Mucosa of rectum (tissue), 2 donors: Measurements from ENCODE around the gene TNFRSF4.

Experiments used
- H3K27ac ChIP-seq, 2 donors: one replicate each; pipeline ENCODE4 v1.7.0; 2013; ENCODE audit warnings: inconsistent platforms in 2 of 2, low read depth in 2 of 2, low read length in 2 of 2
- H3K27me3 ChIP-seq, 2 donors: one replicate each; pipeline ENCODE4 v1.7.0; 2013; ENCODE audit warnings: low read length in 2 of 2; ENCODE audit not compliant: control insufficient read depth in 2 of 2, insufficient read depth in 2 of 2
- H3K36me3 ChIP-seq, 2 donors: one replicate each; pipeline ENCODE4 v1.7.0; 2013; ENCODE audit warnings: low read length in 2 of 2; ENCODE audit not compliant: control insufficient read depth in 2 of 2, insufficient read depth in 2 of 2
- H3K4me1 ChIP-seq, 2 donors: one replicate each; pipeline ENCODE4 v1.7.0; 2013; ENCODE audit warnings: low read length in 2 of 2, mild to moderate bottlenecking in 1 of 2; ENCODE audit not compliant: control insufficient read depth in 2 of 2, insufficient read depth in 2 of 2
- H3K4me3 ChIP-seq, 2 donors: one replicate each; pipeline ENCODE4 v1.7.0; 2013; ENCODE audit warnings: low read length in 2 of 2
- H3K9ac ChIP-seq, 2 donors: one replicate each; pipeline ENCODE4 v1.7.0; 2013; ENCODE audit warnings: low read length in 2 of 2, low read depth in 1 of 2, mild to moderate bottlenecking in 1 of 2
- H3K9me3 ChIP-seq, 2 donors: one replicate each; pipeline ENCODE4 v1.7.0; 2013; ENCODE audit warnings: low read length in 2 of 2; ENCODE audit not compliant: control insufficient read depth in 2 of 2
- donor health status: healthy.
- donor health status: Normal muscosa, but diverticular disease.

The TNFRSF4 gene

DNA sequence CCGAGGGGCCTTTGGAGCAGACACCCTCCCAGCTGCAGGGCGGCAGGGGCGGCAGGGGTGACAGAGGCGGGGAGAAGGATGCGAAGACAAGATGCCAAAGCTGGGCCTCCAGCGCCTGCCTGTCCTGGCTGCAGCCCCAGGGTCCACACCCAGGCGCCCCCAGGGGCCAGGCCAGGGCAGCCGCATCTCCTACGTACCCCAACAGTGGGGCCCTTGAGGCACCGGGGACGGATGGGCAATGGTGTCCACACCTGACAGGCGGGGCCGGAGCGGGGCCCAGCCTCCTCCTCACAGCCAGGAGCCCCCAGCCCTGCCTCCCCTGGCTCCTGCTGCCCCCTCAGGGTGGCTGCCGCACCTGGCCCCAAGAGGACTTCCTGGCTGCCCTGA lies 25.3 kb upstream of the TNFRSF4 start:
- Histone ChIP-seq H3K4me3 (no peak overlapping the region), H3K27ac (no peak overlapping the region), H3K4me1 (peaks cover 9 to 13% of the 10 kb centered on the region in 2 donors), H3K27me3 (peaks cover 23 to 33% of the 10 kb centered on the region in 2 donors), H3K9me3 (no peaks in the 10 kb centered on the region), H3K36me3 (peaks cover 0 to 1% of the 10 kb centered on the region in 2 donors), H3K9ac (no peak overlapping the region)

DNA sequence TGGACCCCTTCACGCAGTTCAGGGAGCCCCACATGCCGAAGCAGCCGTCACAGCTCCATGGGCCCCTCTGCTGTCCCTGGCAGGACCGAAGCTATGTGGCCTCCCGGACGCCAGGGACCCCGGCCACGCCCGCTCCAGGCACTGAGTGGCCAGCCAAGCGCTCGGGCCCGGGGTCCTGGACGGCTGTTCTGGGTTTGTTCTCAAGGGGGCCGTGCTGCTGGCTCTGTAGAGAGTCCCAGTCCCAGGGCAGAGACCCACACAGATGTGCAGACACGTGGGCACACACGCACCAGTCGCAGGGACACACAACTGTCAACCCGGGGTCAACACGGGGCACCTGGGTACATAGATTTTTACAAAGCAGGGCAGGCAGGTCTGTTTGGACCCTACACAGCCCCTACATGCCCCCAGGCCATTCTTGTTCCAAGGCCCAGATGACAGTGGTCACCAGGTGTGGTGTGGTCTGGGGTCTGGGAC lies 24.8 kb upstream of the TNFRSF4 start:
- Histone ChIP-seq H3K27me3 (peaks cover 23 to 33% of the 10 kb centered on the region in 2 donors), H3K4me1 (peaks cover 9% of the 10 kb centered on the region in 2 donors)

DNA sequence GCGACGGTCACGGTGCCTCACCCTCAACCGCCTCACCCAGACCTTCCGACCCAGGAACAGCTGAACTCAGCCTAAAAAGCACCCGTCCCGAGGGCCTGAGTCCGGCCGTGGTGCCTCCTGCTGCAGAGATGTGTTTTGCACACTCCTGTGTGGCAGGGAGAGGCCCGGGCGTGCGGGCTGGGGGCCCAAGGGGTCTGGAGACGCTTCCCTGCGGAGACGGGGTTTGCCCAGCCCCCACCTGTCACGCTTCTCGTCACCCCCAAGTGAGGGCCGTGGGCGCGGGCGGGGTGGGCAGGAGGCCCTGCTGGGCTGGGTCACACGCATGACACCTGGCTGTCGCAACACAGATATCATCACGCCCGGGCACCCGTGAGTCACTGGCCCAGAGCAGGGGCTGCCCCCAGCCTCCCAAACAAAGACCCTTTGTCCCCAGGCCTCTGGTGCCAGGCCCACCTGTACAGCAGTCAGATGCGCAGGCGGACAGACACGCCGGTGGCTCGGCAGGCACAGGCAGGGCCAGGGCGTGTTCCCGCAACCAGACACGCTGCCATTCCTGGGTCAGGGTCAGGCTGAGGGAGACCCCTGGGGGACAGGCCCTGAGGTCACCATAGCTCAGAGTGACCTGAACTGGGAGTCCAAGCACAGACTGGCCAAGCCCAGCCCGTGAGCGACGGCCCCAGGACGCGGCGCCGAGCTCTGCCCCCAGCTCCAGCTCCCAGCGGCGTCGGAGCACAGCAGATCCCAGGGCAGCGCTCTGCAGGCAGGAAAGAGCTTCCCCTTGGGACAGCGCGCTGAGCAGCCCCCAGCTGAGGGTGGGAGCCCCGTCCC lies 24.1 kb upstream of the TNFRSF4 start:
- peaks cover 0 to 3% of the 10 kb centered on the region in 2 donors for H3K36me3 ChIP-seq
- peak overlapping the region in 1 of 2 donors; percentile 16 for H3K4me3 ChIP-seq
- H3K27ac ChIP-seq, result no peak overlapping the region
- H3K27me3 ChIP-seq, result peaks cover 23 to 33% of the 10 kb centered on the region in 2 donors
- H3K9me3 ChIP-seq, result no peaks in the 10 kb centered on the region
- peaks cover 10% of the 10 kb centered on the region in 2 donors for H3K4me1 ChIP-seq
- peak overlapping the region in 1 of 2 donors; percentile 43 for H3K9ac ChIP-seq

More for the DNA sequence above, 24.8 kb upstream of the TNFRSF4 start:
- Histone ChIP-seq H3K4me3 (no peak overlapping the region), H3K9me3 (no peaks in the 10 kb centered on the region), H3K27ac (no peak overlapping the region), H3K36me3 (peaks cover 0 to 3% of the 10 kb centered on the region in 2 donors), H3K9ac (peak overlapping the region in 1 of 2 donors; percentile 43)

DNA sequence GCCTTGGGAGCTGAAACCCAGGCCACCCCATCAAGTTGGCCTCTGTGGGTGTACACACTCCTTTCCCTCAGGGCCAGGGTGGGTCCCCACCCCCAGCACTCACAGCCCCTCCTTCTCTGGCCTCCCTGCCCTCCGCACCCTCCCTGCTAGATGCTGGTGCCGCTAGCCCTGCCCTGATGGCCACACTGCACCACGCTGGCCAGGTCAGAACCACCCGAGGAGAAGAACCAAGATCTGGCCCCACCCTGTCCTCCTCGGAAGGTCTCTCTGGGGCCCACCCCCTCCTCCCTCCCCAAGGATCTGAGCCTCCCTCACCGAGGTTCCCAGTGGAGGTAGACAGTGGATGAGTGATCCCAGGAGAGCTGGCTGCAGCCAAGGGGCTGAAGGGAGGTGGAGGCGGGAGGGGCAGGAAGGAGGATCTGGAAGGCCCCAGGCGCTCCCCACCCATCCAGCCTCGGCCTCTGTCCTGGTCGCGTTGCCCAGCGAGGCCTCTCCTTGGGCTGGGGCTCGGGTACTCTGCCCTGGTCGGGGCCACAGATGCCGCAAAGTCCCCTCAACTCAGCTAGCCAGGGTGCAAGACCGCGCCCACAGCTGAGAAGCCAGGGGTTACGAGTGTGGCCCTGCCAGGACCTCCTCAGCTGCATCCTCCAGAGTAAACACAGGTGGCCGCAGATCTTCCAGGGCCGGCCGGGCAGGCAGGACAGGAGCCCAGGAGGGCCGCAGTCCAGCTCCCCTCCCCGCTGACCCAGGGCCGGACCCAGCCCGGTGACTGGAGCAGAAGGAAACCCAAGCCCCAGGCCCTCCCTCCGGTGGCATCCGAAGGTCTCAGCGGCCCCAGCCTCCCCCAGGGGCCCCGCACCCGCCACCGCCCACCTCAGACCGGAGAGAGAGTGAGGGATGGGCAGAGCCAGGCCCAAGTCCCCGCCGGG lies 23.3 kb upstream of the TNFRSF4 start:
- Histone ChIP-seq H3K27me3 (peaks cover 23 to 33% of the 10 kb centered on the region in 2 donors), H3K36me3 (peaks cover 0 to 3% of the 10 kb centered on the region in 2 donors), H3K9me3 (no peaks in the 10 kb centered on the region), H3K9ac (no peak overlapping the region), H3K4me3 (no peak overlapping the region), H3K27ac (no peak overlapping the region), H3K4me1 (peaks cover 16 to 17% of the 10 kb centered on the region in 2 donors)

GRCh38 chr1:1236176-1236763 lies 22.3 kb upstream of the TNFRSF4 start:
- Histone ChIP-seq H3K9me3 (no peaks in the 10 kb centered on the region), H3K4me3 (no peak overlapping the region), H3K27ac (no peak overlapping the region), H3K36me3 (peaks cover 0 to 3% of the 10 kb centered on the region in 2 donors), H3K4me1 (peaks cover 16 to 17% of the 10 kb centered on the region in 2 donors), H3K27me3 (peaks cover 23 to 30% of the 10 kb centered on the region in 2 donors), H3K9ac (no peak overlapping the region)

GRCh38 chr1:1235016-1235744 lies 21.2 kb upstream of the TNFRSF4 start:
- Histone ChIP-seq H3K4me1 (peaks cover 22 to 26% of the 10 kb centered on the region in 2 donors), H3K4me3 (no peak overlapping the region), H3K27me3 (peaks cover 23 to 26% of the 10 kb centered on the region in 2 donors), H3K9me3 (no peaks in the 10 kb centered on the region), H3K9ac (no peak overlapping the region), H3K36me3 (peaks cover 0 to 3% of the 10 kb centered on the region in 2 donors), H3K27ac (no peak overlapping the region)

GRCh38 chr1:1234180-1234808 lies 20.3 kb upstream of the TNFRSF4 start:
- Histone ChIP-seq H3K27me3 (peaks cover 15 to 18% of the 10 kb centered on the region in 2 donors), H3K4me1 (peaks cover 30 to 34% of the 10 kb centered on the region in 2 donors), H3K27ac (no peak overlapping the region), H3K36me3 (peaks cover 0 to 3% of the 10 kb centered on the region in 2 donors), H3K9ac (no peak overlapping the region), H3K9me3 (no peaks in the 10 kb centered on the region), H3K4me3 (no peak overlapping the region)

DNA sequence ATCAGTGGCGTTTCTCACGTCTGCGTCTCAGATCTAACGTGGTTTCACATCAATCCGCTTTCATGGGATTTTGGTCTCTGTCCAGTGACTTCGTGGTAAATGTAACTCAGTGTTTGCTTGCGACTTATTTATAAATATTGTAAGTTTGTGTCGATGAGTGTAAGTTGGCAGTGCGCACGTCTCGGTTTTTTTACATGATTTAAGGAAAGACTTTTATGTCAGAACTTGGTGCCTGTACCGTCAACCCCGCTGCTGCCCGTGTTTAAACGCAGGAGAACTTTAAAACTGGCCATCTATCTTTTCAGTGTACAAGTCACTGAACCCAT lies 19.6 kb upstream of the TNFRSF4 start:
- H3K4me3 ChIP-seq, result no peak overlapping the region
- peaks cover 30 to 34% of the 10 kb centered on the region in 2 donors for H3K4me1 ChIP-seq
- no peak overlapping the region for H3K9ac ChIP-seq
- no peaks in the 10 kb centered on the region for H3K9me3 ChIP-seq
- no peak overlapping the region for H3K27ac ChIP-seq
- peaks cover 8 to 15% of the 10 kb centered on the region in 2 donors for H3K27me3 ChIP-seq
- peaks cover 4 to 9% of the 10 kb centered on the region in 2 donors for H3K36me3 ChIP-seq
